WTC11 (cell line): ENCODE results near the gene RRP12. TPM values are rescaled to one million over a fixed set of nuclear protein-coding genes. Genes with fewer than 3 reads are reported as not detected.

Source experiments
- ATAC-seq: fragments of 200-7000 bp; cut with Tn5 transposase; 2 replicates; pipeline ENCODE4 v1.10.0; 2021; ENCODE audit warnings: mild to moderate bottlenecking, moderate library complexity
- CTCF ChIA-PET: fragments of 300-600 bp; sonication (Branson Sonifier 250); formaldehyde crosslinking; loops from one replicate; lab custom pipeline; 2021; ENCODE audit warnings: antibody characterized with exemption; lab: Charles Lee
- POLR2A ChIA-PET: fragments of 350-600 bp; sonication (Branson Sonifier 250); formaldehyde crosslinking; loops from one replicate; lab custom pipeline; 2021; ENCODE audit warnings: antibody characterized with exemption; lab: Charles Lee
- DNase-seq: peaks from one replicate; pipeline ENCODE4 v3.0.0; 2021; ENCODE audit warnings: low spot score
- H3K27ac Mint-ChIP-seq: 2 replicates; pipeline ENCODE4 v1.8.0; 2021; ENCODE audit warnings: mixed read lengths
- H3K27me3 Mint-ChIP-seq: 2 replicates; pipeline ENCODE4 v1.8.0; 2021; ENCODE audit warnings: low read depth, mild to moderate bottlenecking, moderate library complexity, mixed read lengths
- H3K36me3 Mint-ChIP-seq: 2 replicates; pipeline ENCODE4 v1.8.0; 2021; ENCODE audit warnings: mixed read lengths
- H3K4me1 Mint-ChIP-seq: 2 replicates; pipeline ENCODE4 v1.8.0; 2022; ENCODE audit warnings: mixed read lengths
- H3K4me3 Mint-ChIP-seq: 2 replicates; pipeline ENCODE4 v1.8.0; 2021; ENCODE audit warnings: mild to moderate bottlenecking, moderate library complexity, mixed read lengths
- H3K9me3 Mint-ChIP-seq: 2 replicates; pipeline ENCODE4 v1.8.0; 2021; ENCODE audit warnings: mixed read lengths
- AFF4 ChIP-seq: sonication (generic); formaldehyde crosslinking; IDR thresholded peaks from 2 replicates; pipeline ENCODE4 v1.8.1; 2023; ENCODE audit warnings: mild to moderate bottlenecking, missing genetic modification reagents, borderline replicate concordance
- ATF6 ChIP-seq: sonication (generic); formaldehyde crosslinking; IDR thresholded peaks from 2 replicates; pipeline ENCODE4 v1.8.1; 2023; ENCODE audit warnings: mild to moderate bottlenecking, missing genetic modification reagents
- CREB1 ChIP-seq: sonication (generic); formaldehyde crosslinking; IDR thresholded peaks from 2 replicates; pipeline ENCODE4 v1.8.0; 2023; ENCODE audit warnings: mild to moderate bottlenecking, missing genetic modification reagents
- CREM ChIP-seq: sonication (generic); formaldehyde crosslinking; IDR thresholded peaks from 2 replicates; pipeline ENCODE4 v1.8.1; 2022; ENCODE audit warnings: mild to moderate bottlenecking, missing genetic modification reagents, moderate library complexity
- E2F4 ChIP-seq: sonication (generic); formaldehyde crosslinking; IDR thresholded peaks from 2 replicates; pipeline ENCODE4 v1.8.1; 2022; ENCODE audit warnings: low read depth, mild to moderate bottlenecking, moderate library complexity, missing genetic modification reagents, borderline replicate concordance
- ERG ChIP-seq: fragments of 250-450 bp; sonication (Bioruptor Pico); IDR thresholded peaks from 2 replicates; pipeline ENCODE4 v1.8.0; 2021; ENCODE audit warnings: mild to moderate bottlenecking
- ESRRA ChIP-seq: sonication (generic); formaldehyde crosslinking; IDR thresholded peaks from 2 replicates; pipeline ENCODE4 v1.8.1; 2022; ENCODE audit warnings: mild to moderate bottlenecking, missing genetic modification reagents, borderline replicate concordance
- GTF2I ChIP-seq: fragments of 250-450 bp; sonication (Bioruptor Pico); conservative IDR thresholded peaks from 2 replicates; pipeline ENCODE4 v1.4.0; 2021; ENCODE audit warnings: mild to moderate bottlenecking
- IRF1 ChIP-seq: sonication (generic); formaldehyde crosslinking; IDR thresholded peaks from 2 replicates; pipeline ENCODE4 v1.8.0; 2023; ENCODE audit warnings: missing genetic modification reagents
- MLX ChIP-seq: sonication (generic); formaldehyde crosslinking; IDR thresholded peaks from 2 replicates; pipeline ENCODE4 v1.8.1; 2023; ENCODE audit warnings: mild to moderate bottlenecking, missing genetic modification reagents, moderate library complexity
- OVOL2 ChIP-seq: fragments of 250-450 bp; sonication (Bioruptor Pico); IDR thresholded peaks from 2 replicates; pipeline ENCODE4 v1.9.0; 2021; ENCODE audit warnings: mild to moderate bottlenecking, borderline replicate concordance
- PRDM15 ChIP-seq: sonication (generic); formaldehyde crosslinking; IDR thresholded peaks from 2 replicates; pipeline ENCODE4 v1.8.0; 2022; ENCODE audit warnings: missing genetic modification reagents
- RELA ChIP-seq: sonication (generic); formaldehyde crosslinking; IDR thresholded peaks from 2 replicates; pipeline ENCODE4 v1.8.1; 2022; ENCODE audit warnings: missing genetic modification reagents, mild to moderate bottlenecking, borderline replicate concordance
- SMAD3 ChIP-seq: sonication (generic); formaldehyde crosslinking; IDR thresholded peaks from 2 replicates; pipeline ENCODE4 v1.8.0; 2022; ENCODE audit warnings: missing genetic modification reagents, mild to moderate bottlenecking, borderline replicate concordance
- TEAD4 ChIP-seq: sonication (generic); formaldehyde crosslinking; IDR thresholded peaks from 2 replicates; pipeline ENCODE4 v1.8.0; 2022; ENCODE audit warnings: mild to moderate bottlenecking, missing genetic modification reagents
- TP53 ChIP-seq: sonication (generic); formaldehyde crosslinking; IDR thresholded peaks from 2 replicates; pipeline ENCODE4 v1.8.1; 2023; ENCODE audit warnings: mild to moderate bottlenecking, missing genetic modification reagents
- ZBTB21 ChIP-seq: sonication (generic); formaldehyde crosslinking; IDR thresholded peaks from 2 replicates; pipeline ENCODE4 v1.8.1; 2023; ENCODE audit warnings: mild to moderate bottlenecking, missing genetic modification reagents, borderline replicate concordance
- ZNF317 ChIP-seq: sonication (generic); formaldehyde crosslinking; IDR thresholded peaks from 2 replicates; pipeline ENCODE4 v1.8.1; 2023; ENCODE audit warnings: low read depth, mild to moderate bottlenecking, moderate library complexity, missing genetic modification reagents, borderline replicate concordance
- ZNF671 ChIP-seq: fragments of 250-450 bp; sonication (Bioruptor Pico); IDR thresholded peaks from 2 replicates; pipeline ENCODE4 v1.8.0; 2021; ENCODE audit warnings: mild to moderate bottlenecking
- total RNA-seq: library from RNA; stranded (reverse); gene quantifications from 3 replicates; pipeline ENCODE4 v1.2.3, GENCODE V29; 2021

RRP12 gene
- total RNA-seq, 1 experiment from 2014 or later = 56.6 TPM

- Mint-ChIP-seq H3K27me3 (peaks cover 17% of the 10 kb centered on the region), H3K4me1 (peaks cover 50% of the 10 kb centered on the region), H3K36me3 (peaks cover 8% of the 10 kb centered on the region)
- TF ChIP-seq OVOL2 (CRISPR knock-in tag) (no peak), SMAD3 (CRISPR knock-in tag) (no peak), TP53 (CRISPR knock-in tag) (no peak), ZNF317 (CRISPR knock-in tag) (no peak), AFF4 (no peak), RELA (CRISPR knock-in tag) (no peak), PRDM15 (CRISPR knock-in tag) (no peak), MLX (CRISPR knock-in tag) (no peak), TEAD4 (no peak), ATF6 (CRISPR knock-in tag) (no peak), CREB1 (CRISPR knock-in tag) (no peak), ZBTB21 (CRISPR knock-in tag) (no peak), GTF2I (CRISPR knock-in tag) (no peak), ZNF671 (CRISPR knock-in tag) (no peak), CREM (no peak), E2F4 (no peak), ERG (CRISPR knock-in tag) (no peak), IRF1 (no peak), ESRRA (CRISPR knock-in tag) (no peak)
- TF ChIP-seq, all 79 proteins: peak for 0
- Mint-ChIP-seq H3K4me3 (no peak overlapping the region), H3K27ac (peak overlapping the region; percentile 17), H3K9me3 (no peaks in the 10 kb centered on the region)
- ATAC-seq (no peak; the same call in 1 of the 2 replicates), DNase-seq (no peak)
- CTCF ChIA-PET = interaction anchor here (1.3 kb wide), 1 partner anchor 115 kb away, joined by 3 read pairs; no protein-coding TSS in a partner anchor
- POLR2A ChIA-PET = interaction anchor here (0.7 kb wide), 1 partner anchor 108 kb away, joined by 12 read pairs; no protein-coding TSS in a partner anchor
These were observed 75.4 kb downstream of the RRP12 start for GRCh38 chr10:97325754-97326153.
